ENCODE results near the gene TM9SF2.

DNA sequence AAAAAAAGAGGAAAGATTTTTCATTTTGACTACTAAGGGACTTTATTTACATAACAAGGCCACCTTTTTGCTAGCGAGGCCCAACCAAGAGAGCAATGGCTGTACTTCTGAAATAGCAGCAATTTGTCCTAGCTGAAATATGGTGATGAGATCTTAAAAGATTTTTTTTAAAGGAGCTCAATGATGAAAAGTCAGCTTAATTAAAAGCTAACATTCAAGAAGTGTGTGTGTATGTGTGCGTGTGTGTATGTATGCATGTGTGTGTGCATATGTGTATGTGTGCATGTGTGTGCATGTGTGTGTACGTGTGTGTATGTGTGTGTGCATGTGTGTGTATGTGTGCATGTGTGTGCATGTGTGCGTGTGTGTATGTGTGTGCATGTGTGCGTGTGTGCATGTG is 24.6 kb upstream of the TM9SF2 start:
- TF ChIP-seq ZNF780A (CRISPR knock-in tag; IDR thresholded peaks at IDR 0.05) (no peak), ZNF263 (CRISPR knock-in tag; IDR thresholded peaks at IDR 0.05; ENCODE audit: borderline replicate concordance) (no peak)
- TF ChIP-seq, protein P1, sequence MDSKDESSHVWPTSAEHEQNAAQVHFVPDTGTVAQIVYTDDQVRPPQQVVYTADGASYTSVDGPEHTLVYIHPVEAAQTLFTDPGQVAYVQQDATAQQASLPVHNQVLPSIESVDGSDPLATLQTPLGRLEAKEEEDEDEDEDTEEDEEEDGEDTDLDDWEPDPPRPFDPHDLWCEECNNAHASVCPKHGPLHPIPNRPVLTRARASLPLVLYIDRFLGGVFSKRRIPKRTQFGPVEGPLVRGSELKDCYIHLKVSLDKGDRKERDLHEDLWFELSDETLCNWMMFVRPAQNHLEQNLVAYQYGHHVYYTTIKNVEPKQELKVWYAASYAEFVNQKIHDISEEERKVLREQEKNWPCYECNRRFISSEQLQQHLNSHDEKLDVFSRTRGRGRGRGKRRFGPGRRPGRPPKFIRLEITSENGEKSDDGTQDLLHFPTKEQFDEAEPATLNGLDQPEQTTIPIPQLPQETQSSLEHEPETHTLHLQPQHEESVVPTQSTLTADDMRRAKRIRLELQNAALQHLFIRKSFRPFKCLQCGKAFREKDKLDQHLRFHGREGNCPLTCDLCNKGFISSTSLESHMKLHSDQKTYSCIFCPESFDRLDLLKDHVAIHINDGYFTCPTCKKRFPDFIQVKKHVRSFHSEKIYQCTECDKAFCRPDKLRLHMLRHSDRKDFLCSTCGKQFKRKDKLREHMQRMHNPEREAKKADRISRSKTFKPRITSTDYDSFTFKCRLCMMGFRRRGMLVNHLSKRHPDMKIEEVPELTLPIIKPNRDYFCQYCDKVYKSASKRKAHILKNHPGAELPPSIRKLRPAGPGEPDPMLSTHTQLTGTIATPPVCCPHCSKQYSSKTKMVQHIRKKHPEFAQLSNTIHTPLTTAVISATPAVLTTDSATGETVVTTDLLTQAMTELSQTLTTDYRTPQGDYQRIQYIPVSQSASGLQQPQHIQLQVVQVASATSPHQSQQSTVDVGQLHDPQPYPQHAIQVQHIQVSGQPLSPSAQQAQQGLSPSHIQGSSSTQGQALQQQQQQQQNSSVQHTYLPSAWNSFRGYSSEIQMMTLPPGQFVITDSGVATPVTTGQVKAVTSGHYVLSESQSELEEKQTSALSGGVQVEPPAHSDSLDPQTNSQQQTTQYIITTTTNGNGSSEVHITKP (IDR thresholded peaks at IDR 0.05; ENCODE audit: partially characterized antibody), result no peak
- TF ChIP-seq, protein P2, sequence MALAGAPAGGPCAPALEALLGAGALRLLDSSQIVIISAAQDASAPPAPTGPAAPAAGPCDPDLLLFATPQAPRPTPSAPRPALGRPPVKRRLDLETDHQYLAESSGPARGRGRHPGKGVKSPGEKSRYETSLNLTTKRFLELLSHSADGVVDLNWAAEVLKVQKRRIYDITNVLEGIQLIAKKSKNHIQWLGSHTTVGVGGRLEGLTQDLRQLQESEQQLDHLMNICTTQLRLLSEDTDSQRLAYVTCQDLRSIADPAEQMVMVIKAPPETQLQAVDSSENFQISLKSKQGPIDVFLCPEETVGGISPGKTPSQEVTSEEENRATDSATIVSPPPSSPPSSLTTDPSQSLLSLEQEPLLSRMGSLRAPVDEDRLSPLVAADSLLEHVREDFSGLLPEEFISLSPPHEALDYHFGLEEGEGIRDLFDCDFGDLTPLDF (CRISPR knock-in tag; IDR thresholded peaks at IDR 0.05), result no peak
